Hepatic stellate cell (primary cell): Measurements from ENCODE around the gene CUL5.
"Not testable (repeated sequence)": the region's sequence is repeated elsewhere in the genome, so short reads cannot be mapped to it uniquely, and the experiment has no call there.

Experiments
- DNase-seq: peaks from one replicate; pipeline ENCODE4 v3.0.0; 2011; ENCODE audit warnings: low spot score

The CUL5 gene

GRCh38 chr11:108115500-108116140, 106.9 kb downstream of the CUL5 start:
- DNase-seq: peak; percentile 57

GRCh38 chr11:108117746-108118371, 109.2 kb downstream of the CUL5 start:
- DNase-seq: peak; percentile 49

GRCh38 chr11:108120936-108121273, 112.2 kb downstream of the CUL5 start:
- DNase-seq: not testable (repeated sequence)

GRCh38 chr11:108121274-108122155, 112.8 kb downstream of the CUL5 start, which contains the start of gene ACAT1:
TSS of gene ACAT1 (plus strand) at chr11:108121567. CDS start at chr11:108121607, 40 bp downstream.
- DNase-seq: peak; percentile 90

- DNase-seq: peak; percentile 31
These were observed 113.5 kb downstream of the CUL5 start for GRCh38 chr11:108122166-108122628.

- no peak for DNase-seq
These were observed 116.4 kb downstream of the CUL5 start for GRCh38 chr11:108125096-108125495.

GRCh38 chr11:108128772-108129171, 120.1 kb downstream of the CUL5 start:
- DNase-seq: no peak

- no peak for DNase-seq
These were observed 123.3 kb downstream of the CUL5 start for GRCh38 chr11:108131993-108132392.

- DNase-seq: not testable (repeated sequence)
These were observed 124.4 kb downstream of the CUL5 start for GRCh38 chr11:108132993-108133538.

- no peak for DNase-seq
These were observed 127.3 kb downstream of the CUL5 start for GRCh38 chr11:108135845-108136544.

- DNase-seq: no peak
These were observed 128.5 kb downstream of the CUL5 start for GRCh38 chr11:108137212-108137611.

- DNase-seq: no peak
These were observed 133.6 kb downstream of the CUL5 start for GRCh38 chr11:108142304-108142703.

GRCh38 chr11:108144615-108145014, 135.9 kb downstream of the CUL5 start:
- DNase-seq: no peak

- no peak for DNase-seq
These were observed 138.5 kb downstream of the CUL5 start for GRCh38 chr11:108147150-108147549.

- no peak for DNase-seq
These were observed 139.9 kb downstream of the CUL5 start for GRCh38 chr11:108148556-108148955.

- DNase-seq: no peak
These were observed 145.9 kb downstream of the CUL5 start for GRCh38 chr11:108154591-108154990.
